HCT116 (cell line): ENCODE data around the gene STK31. TPM values are rescaled to one million over a fixed set of nuclear protein-coding genes. Genes with fewer than 3 reads are reported as not detected.
A peak's percentile ranks its signal among the peaks of the same experiment; 100 is the strongest.

Experiments used
- ATAC-seq: fragments of 200-7000 bp; cut with Tn5 transposase; 2 replicates; pipeline ENCODE4 v1.9.1; 2020; ENCODE audit warnings: mild to moderate bottlenecking, moderate library complexity
- BruUV-seq: library from RNA; stranded (reverse); fragments of 400-500 nt; replicated peaks from 2 replicates; lab custom pipeline; 2021; lab: Mats Ljungman, UMichigan
- CTCF ChIA-PET: fragments of 300-600 bp; sonication (Branson Sonifier 250); formaldehyde crosslinking; loops from one replicate; lab custom pipeline; 2021; ENCODE audit warnings: antibody characterized with exemption; lab: Charles Lee
- POLR2A ChIA-PET: fragments of 300-600, 350-600 bp; sonication (Branson Sonifier 250); formaldehyde crosslinking; loops from one replicate; lab custom pipeline; 2021; ENCODE audit warnings: antibody characterized with exemption; lab: Charles Lee
- RAD21 ChIA-PET, 2 experiments: fragments of 300-600 bp; sonication (Branson Sonifier 250); formaldehyde crosslinking; loops; one replicate each; lab custom pipeline; 2023; ENCODE audit warnings: low total read pairs in 2 of 2; ENCODE audit not compliant: uncharacterized antibody in 2 of 2, unreplicated experiment in 2 of 2, low non-redundant PET in 1 of 2; lab: Charles Lee
- DNase-seq: peaks from one replicate; pipeline ENCODE4 v3.0.0-alpha.2; 2010; ENCODE audit warnings: low read depth, low spot score
- H2AFZ ChIP-seq: fragments of 200-600 bp; shearing (Covaris generic), sonication (generic); 2 replicates; pipeline ENCODE4 v1.6.1; 2017; ENCODE audit warnings: low read depth, mixed run types, mixed read lengths, antibody characterized with exemption, low read length; ENCODE audit not compliant: poor library complexity, severe bottlenecking
- H3K27ac ChIP-seq: 2 replicates; pipeline ENCODE4 v1.5.1; 2012; ENCODE audit warnings: low read depth, low read length
- H3K27me3 ChIP-seq: fragments of 200-600 bp; sonication (generic); 2 replicates; pipeline ENCODE4 v1.6.1; 2016; ENCODE audit warnings: mixed run types, low read length, mixed read lengths; ENCODE audit not compliant: insufficient read depth
- H3K36me3 ChIP-seq, 2 experiments: fragments of 200-500 bp in 1 of 2; fragments of 200-600 bp in 1 of 2; sonication (Bioruptor generic) in 1 of 2; sonication (generic) in 1 of 2; 2 replicates each; pipeline versions ENCODE4 v1.5.1 to v1.6.1; 2014 to 2016; ENCODE audit warnings: low read length in 2 of 2, inconsistent platforms in 1 of 2, mixed read lengths in 1 of 2, mixed run types in 1 of 2; ENCODE audit not compliant: insufficient read depth in 2 of 2, control insufficient read depth in 1 of 2
- H3K4me1 ChIP-seq, 2 experiments: fragments of 200-600 bp in 1 of 2; sonication (generic) in 1 of 2; 2 replicates each; pipeline versions ENCODE4 v1.5.1 to v1.6.1; 2012 to 2017; ENCODE audit warnings: low read length in 2 of 2, inconsistent platforms in 1 of 2, mild to moderate bottlenecking in 1 of 2, mixed read lengths in 1 of 2, mixed run types in 1 of 2, moderate library complexity in 1 of 2; ENCODE audit not compliant: insufficient read depth in 2 of 2, control insufficient read depth in 1 of 2
- H3K4me2 ChIP-seq: fragments of 200-600 bp; sonication (generic); 2 replicates; pipeline ENCODE4 v1.6.1; 2017; ENCODE audit warnings: mixed run types, low read length, mixed read lengths
- H3K4me3 ChIP-seq, 2 experiments: fragments of 200-600 bp in 1 of 2; sonication (generic) in 1 of 2; replicated peaks in 1 of 2; 2 replicates each; pipeline ENCODE4 v1.5.1; 2011 to 2016; ENCODE audit warnings: low read length in 2 of 2, control low read depth in 1 of 2, low read depth in 1 of 2, mild to moderate bottlenecking in 1 of 2, mixed read lengths in 1 of 2, mixed run types in 1 of 2
- H3K79me2 ChIP-seq: fragments of 200-600 bp; sonication (generic); 2 replicates; pipeline ENCODE4 v1.6.1; 2017; ENCODE audit warnings: mild to moderate bottlenecking, mixed run types, low read length, moderate library complexity, mixed read lengths; ENCODE audit not compliant: insufficient read depth
- H3K9ac ChIP-seq: fragments of 200-600 bp; sonication (generic); 2 replicates; pipeline ENCODE4 v1.6.1; 2016; ENCODE audit warnings: low read length, mixed read lengths
- H3K9me2 ChIP-seq: fragments of 200-600 bp; sonication (generic), shearing (Covaris generic); 2 replicates; pipeline ENCODE4 v1.6.1; 2017; ENCODE audit warnings: mixed run types, mild to moderate bottlenecking, moderate library complexity; ENCODE audit not compliant: insufficient read depth
- H3K9me3 ChIP-seq, 2 experiments: fragments of 200-500 bp in 1 of 2; fragments of 200-600 bp in 1 of 2; sonication (Bioruptor generic) in 1 of 2; sonication (generic) in 1 of 2; 2 replicates each; pipeline ENCODE4 v1.6.1; 2014 to 2017; ENCODE audit warnings: low read length in 2 of 2, mixed read lengths in 2 of 2, inconsistent platforms in 1 of 2, low read depth in 1 of 2, mild to moderate bottlenecking in 1 of 2, mixed run types in 1 of 2, moderate library complexity in 1 of 2; ENCODE audit not compliant: control insufficient read depth in 1 of 2, insufficient read depth in 1 of 2
- H4K20me1 ChIP-seq: fragments of 200-600 bp; sonication (generic), shearing (Covaris generic); 2 replicates; pipeline ENCODE4 v1.6.1; 2017; ENCODE audit warnings: mixed run types, mild to moderate bottlenecking, moderate library complexity; ENCODE audit not compliant: insufficient read depth
- CBX3 ChIP-seq: IDR thresholded peaks from 2 replicates; pipeline ENCODE4 v1.6.1; 2012; ENCODE audit warnings: low read depth
- CTCF ChIP-seq, 3 experiments: fragments of 200-600 bp in 1 of 3; sonication (generic) in 1 of 3; IDR thresholded peaks in 2 of 3; conservative IDR thresholded peaks in 1 of 3; 2 replicates each; pipeline ENCODE4 v1.5.1; 2012 to 2017; ENCODE audit warnings: low read depth in 2 of 3, low read length in 2 of 3, antibody characterized with exemption in 1 of 3, borderline replicate concordance in 1 of 3, control low read depth in 1 of 3, mild to moderate bottlenecking in 1 of 3, mixed read lengths in 1 of 3, mixed run types in 1 of 3, moderate library complexity in 1 of 3; ENCODE audit not compliant: insufficient read depth in 1 of 3
- ELF1 ChIP-seq: IDR thresholded peaks from 2 replicates; pipeline ENCODE4 v1.6.1; 2012; ENCODE audit warnings: low read depth, borderline replicate concordance
- EZH2phosphoT487 ChIP-seq: fragments of 200-600 bp; IDR thresholded peaks from 2 replicates; pipeline ENCODE4 v1.6.1; 2018; ENCODE audit warnings: antibody characterized with exemption, borderline replicate concordance
- RAD21 ChIP-seq: IDR thresholded peaks from 2 replicates; pipeline ENCODE4 v1.6.1; 2012; ENCODE audit warnings: low read depth, mild to moderate bottlenecking
- REST ChIP-seq: IDR thresholded peaks from 2 replicates; pipeline ENCODE4 v1.6.1; 2012; ENCODE audit warnings: low read depth
- SRF ChIP-seq: IDR thresholded peaks from 2 replicates; pipeline ENCODE4 v1.6.1; 2012; ENCODE audit warnings: low read depth
- TCF7L2 ChIP-seq: IDR thresholded peaks from 2 replicates; pipeline ENCODE4 v1.7.0; 2011; ENCODE audit warnings: borderline replicate concordance, inconsistent platforms; ENCODE audit not compliant: insufficient read depth, insufficient read length; ENCODE audit errors: extremely low read depth
- YY1 ChIP-seq: IDR thresholded peaks from 2 replicates; pipeline ENCODE4 v1.6.1; 2011; ENCODE audit warnings: low read length, low read depth, moderate library complexity, mild to moderate bottlenecking; ENCODE audit not compliant: insufficient replicate concordance; ENCODE audit errors: extremely low read depth
- intact Hi-C: fragments of 100-400 bp; cut with micrococcal nuclease; formaldehyde crosslinking; loops from 2 replicates; pipeline ENCODE4 v1.10.0; 2022
- total RNA-seq: library from RNA; stranded (reverse); gene quantifications from one replicate; pipeline ENCODE4 v1.2.1, GENCODE V29; 2021; ENCODE audit not compliant: unreplicated experiment

STK31 gene
- total RNA-seq, 1 experiment from 2014 or later: not detected

- DNase-seq: peak; percentile 45
- Histone ChIP-seq H3K27me3 (no peaks in the 10 kb centered on the region), H3K79me2 (no peaks in the 10 kb centered on the region), H3K4me2 (no peak overlapping the region), H3K4me1 (no peaks in the 10 kb centered on the region), H2AFZ (peak overlapping the region; percentile 71), H3K36me3 (no peaks in the 10 kb centered on the region), H3K27ac (no peak overlapping the region), H4K20me1 (no peaks in the 10 kb centered on the region), H3K9me2 (no peaks in the 10 kb centered on the region), H3K4me3 (no peak overlapping the region), H3K9me3 (no peaks in the 10 kb centered on the region), H3K9ac (no peak overlapping the region)
- TF ChIP-seq CBX3 (no peak), CTCF (IDR thresholded peaks at IDR 0.05 in 2 of 3, conservative IDR thresholded peaks at IDR 0.05 in 1 of 3; ENCODE audit: borderline replicate concordance in 1 of 3, insufficient read depth in 1 of 3, low read depth in 2 of 3, low read length in 2 of 3) (peak; percentile 65 to 82 (median 77); a peak in 5 of 6 replicates), EZH2phosphoT487 (no peak), ELF1 (no peak), SRF (no peak), RAD21 (peak; percentile 90), TCF7L2 (no peak), YY1 (no peak), REST (no peak)
- peak; percentile 86 for ATAC-seq
- intact Hi-C loops: loop anchor here (1.0 to 10.0 kb wide), 7 partner anchors 291 to 1232 kb away; no protein-coding TSS in a partner anchor
- BruUV-seq: no TSS peak
- RAD21 ChIA-PET: no interaction called here
- POLR2A ChIA-PET: no interaction called here
- CTCF ChIA-PET: interaction anchor here (1.1 to 2.8 kb wide), 8 partner anchors 10 to 1230 kb away, joined by 3 to 11 read pairs (median 6); no protein-coding TSS in a partner anchor
These were observed 153.3 kb downstream of the STK31 start for GRCh38 chr7:23863209-23863787.
